H9 (cell line): Measurements from ENCODE around the gene FXYD7. TPM values are rescaled to one million over a fixed set of nuclear protein-coding genes. Genes with fewer than 3 reads are reported as not detected.

Source experiments
- DNase-seq: peaks from one replicate; pipeline ENCODE4 v3.0.0-alpha.2; 2017
- H2AFZ ChIP-seq: one replicate; pipeline ENCODE4 v1.6.1; 2013; ENCODE audit warnings: mild to moderate bottlenecking, low read length, control low read depth, moderate library complexity
- H2AK5ac ChIP-seq: 2 replicates; pipeline ENCODE4 v1.6.1; 2013; ENCODE audit warnings: low read length, control low read depth, mixed read lengths; ENCODE audit not compliant: insufficient read length
- H2BK120ac ChIP-seq: one replicate; pipeline ENCODE4 v1.6.1; 2013; ENCODE audit warnings: low read depth, mild to moderate bottlenecking, low read length, control low read depth, inconsistent platforms; ENCODE audit not compliant: poor library complexity, severe bottlenecking
- H2BK12ac ChIP-seq: 2 replicates; pipeline ENCODE4 v1.6.1; 2013; ENCODE audit warnings: low read length, control low read depth, mixed read lengths, low read depth; ENCODE audit not compliant: insufficient read length
- H2BK15ac ChIP-seq: 2 replicates; pipeline ENCODE4 v1.6.1; 2013; ENCODE audit warnings: low read depth, low read length, control low read depth
- H2BK20ac ChIP-seq: one replicate; pipeline ENCODE4 v1.6.1; 2013; ENCODE audit warnings: low read depth, mild to moderate bottlenecking, low read length, control low read depth, inconsistent platforms; ENCODE audit not compliant: poor library complexity, severe bottlenecking
- H2BK5ac ChIP-seq: 2 replicates; pipeline ENCODE4 v1.6.1; 2013; ENCODE audit warnings: low read length, control low read depth, mixed read lengths; ENCODE audit not compliant: insufficient read length
- H3K14ac ChIP-seq: 2 replicates; pipeline ENCODE4 v1.6.1; 2013; ENCODE audit warnings: low read length, control low read depth; ENCODE audit not compliant: insufficient read depth
- H3K18ac ChIP-seq: 2 replicates; pipeline ENCODE4 v1.6.1; 2013; ENCODE audit warnings: low read depth, mild to moderate bottlenecking, mixed read lengths, low read length, control low read depth; ENCODE audit not compliant: insufficient read length
- H3K23ac ChIP-seq: 2 replicates; pipeline ENCODE4 v1.6.1; 2013; ENCODE audit warnings: low read length, control low read depth, mixed read lengths, low read depth; ENCODE audit not compliant: insufficient read length
- H3K23me2 ChIP-seq: 2 replicates; pipeline ENCODE4 v1.6.1; 2013; ENCODE audit warnings: low read depth, mild to moderate bottlenecking, mixed read lengths, low read length, control low read depth; ENCODE audit not compliant: insufficient read length, poor library complexity, severe bottlenecking
- H3K27ac ChIP-seq: 2 replicates; pipeline ENCODE4 v1.5.1; 2013; ENCODE audit warnings: low read length, control low read depth, mixed read lengths, low read depth; ENCODE audit not compliant: insufficient read length
- H3K27me3 ChIP-seq: 2 replicates; pipeline ENCODE4 v1.6.1; 2013; ENCODE audit warnings: low read length, control low read depth, inconsistent platforms; ENCODE audit not compliant: insufficient read depth
- H3K4ac ChIP-seq: 2 replicates; pipeline ENCODE4 v1.6.1; 2013; ENCODE audit warnings: low read depth, mild to moderate bottlenecking, control low read depth, inconsistent platforms, low read length, moderate library complexity
- H3K4me1 ChIP-seq: 2 replicates; pipeline ENCODE4 v1.6.1; 2013; ENCODE audit warnings: low read length, control low read depth, inconsistent platforms; ENCODE audit not compliant: insufficient read depth
- H3K4me2 ChIP-seq: 2 replicates; pipeline ENCODE4 v1.6.1; 2013; ENCODE audit warnings: low read length, control low read depth, mixed read lengths; ENCODE audit not compliant: insufficient read length, insufficient read depth
- H3K56ac ChIP-seq: 2 replicates; pipeline ENCODE4 v1.6.1; 2013; ENCODE audit warnings: low read depth, mild to moderate bottlenecking, mixed read lengths, low read length, control low read depth; ENCODE audit not compliant: insufficient read length
- H3K79me1 ChIP-seq: 2 replicates; pipeline ENCODE4 v1.6.1; 2013; ENCODE audit warnings: low read depth, mild to moderate bottlenecking, moderate library complexity, low read length, control low read depth, inconsistent platforms; ENCODE audit not compliant: insufficient read depth, poor library complexity, severe bottlenecking
- H3K79me2 ChIP-seq: 2 replicates; pipeline ENCODE4 v1.6.1; 2013; ENCODE audit warnings: low read length, control low read depth, inconsistent platforms; ENCODE audit not compliant: insufficient read depth
- H3K9ac ChIP-seq: 2 replicates; pipeline ENCODE4 v1.6.1; 2013; ENCODE audit warnings: low read length, control low read depth, mixed read lengths; ENCODE audit not compliant: insufficient read length; ENCODE audit errors: extremely low read depth
- H3K9me3 ChIP-seq: one replicate; pipeline ENCODE4 v1.6.1; 2013; ENCODE audit warnings: low read depth, low read length, inconsistent platforms; ENCODE audit not compliant: control insufficient read depth
- H3T11ph ChIP-seq: one replicate; pipeline ENCODE4 v1.6.1; 2013; ENCODE audit warnings: mild to moderate bottlenecking, low read length, control low read depth, inconsistent platforms
- H4K20me1 ChIP-seq: one replicate; pipeline ENCODE4 v1.6.1; 2013; ENCODE audit not compliant: control insufficient read depth, insufficient read length, insufficient read depth
- H4K5ac ChIP-seq: 2 replicates; pipeline ENCODE4 v1.6.1; 2013; ENCODE audit warnings: low read depth, mild to moderate bottlenecking, mixed read lengths, low read length, control low read depth; ENCODE audit not compliant: insufficient read length
- H4K8ac ChIP-seq: replicated peaks from 2 replicates; pipeline ENCODE4 v1.6.1; 2013; ENCODE audit warnings: low read length, control low read depth, mixed read lengths, low read depth; ENCODE audit not compliant: insufficient read length
- H4K91ac ChIP-seq: 2 replicates; pipeline ENCODE4 v1.6.1; 2013; ENCODE audit warnings: low read depth, mild to moderate bottlenecking, moderate library complexity, mixed read lengths, low read length, control low read depth; ENCODE audit not compliant: insufficient read length
- H3K27ac Mint-ChIP-seq, 3 experiments: 2 replicates in 2 of 3; 3 replicates in 1 of 3; pipeline ENCODE4 v1.8.0; 2020 to 2021; ENCODE audit warnings: mixed read lengths in 3 of 3, mild to moderate bottlenecking in 1 of 3, moderate library complexity in 1 of 3
- H3K27me3 Mint-ChIP-seq: 2 replicates; pipeline ENCODE4 v1.8.0; 2021; ENCODE audit warnings: low read depth, mild to moderate bottlenecking, moderate library complexity, mixed read lengths
- H3K36me3 Mint-ChIP-seq, 3 experiments: 2 replicates in 2 of 3; 3 replicates in 1 of 3; pipeline ENCODE4 v1.8.0; 2020 to 2021; ENCODE audit warnings: low read depth in 3 of 3, mixed read lengths in 3 of 3; ENCODE audit not compliant: insufficient read depth in 1 of 3
- H3K4me1 Mint-ChIP-seq, 2 experiments: 2 replicates each; pipeline ENCODE4 v1.8.0; 2020; ENCODE audit warnings: mixed read lengths in 2 of 2
- H3K4me3 Mint-ChIP-seq, 2 experiments: 2 replicates in 1 of 2; 3 replicates in 1 of 2; pipeline ENCODE4 v1.8.0; 2020 to 2021; ENCODE audit warnings: mild to moderate bottlenecking in 2 of 2, mixed read lengths in 2 of 2, moderate library complexity in 1 of 2
- H3K9me3 Mint-ChIP-seq, 2 experiments: 2 replicates in 1 of 2; 3 replicates in 1 of 2; pipeline ENCODE4 v1.8.0; 2020; ENCODE audit warnings: mild to moderate bottlenecking in 2 of 2, mixed read lengths in 2 of 2, moderate library complexity in 1 of 2
- CTCF ChIP-seq: fragments of 200-600 bp; sonication (generic); conservative IDR thresholded peaks from 3 replicates; pipeline ENCODE4 v1.8.0; 2021; ENCODE audit warnings: antibody characterized with exemption, mild to moderate bottlenecking
- WGBS: extraction: QIAGEN DNeasy Blood & Tissue Kit; methylation state at CpG from one replicate; pipeline ENCODE4 v1.1.7; 2013; ENCODE audit warnings: missing lambda C conversion rate, low lambda C conversion rate, mixed read lengths; ENCODE audit not compliant: insufficient read length; ENCODE audit errors: extremely low coverage; 5-methylcytosine and 5-hydroxymethylcytosine counted together
- total RNA-seq: library from RNA; stranded (reverse); gene quantifications from 2 replicates; pipeline ENCODE4 v1.2.1, GENCODE V29; 2021

The FXYD7 gene
- total RNA-seq, 1 experiment from 2014 or later = 9.0 TPM

GRCh38 chr19:35178701-35179100 is 35.6 kb downstream of the FXYD7 start:
- H3K18ac ChIP-seq = no peak overlapping the region
- H3K27ac Mint-ChIP-seq = no peak overlapping the region; a peak in 1 of 7 replicates
- WGBS = no CpG with 5 or more reads among the region's 2 CpGs

More at GRCh38 chr19:35178701-35179100, 35.6 kb downstream of the FXYD7 start:
- Histone ChIP-seq H2AFZ (no peak overlapping the region), H3K79me2 (no peaks in the 10 kb centered on the region), H3K4ac (no peak overlapping the region), H3K4me2 (no peak overlapping the region), H3K23ac (no peak overlapping the region), H3T11ph (no peak overlapping the region), H3K9ac (no peak overlapping the region), H3K23me2 (no peaks in the 10 kb centered on the region), H3K27me3 (no peaks in the 10 kb centered on the region; the same call in 1 of the 2 replicates), H3K79me1 (no peaks in the 10 kb centered on the region), H4K8ac (no peak overlapping the region), H3K27ac (no peak overlapping the region), H2BK5ac (no peak overlapping the region), H4K91ac (no peak overlapping the region), H3K9me3 (no peaks in the 10 kb centered on the region), H3K56ac (no peak overlapping the region), H4K20me1 (no peaks in the 10 kb centered on the region), H2BK20ac (no peak overlapping the region), H2BK120ac (no peak overlapping the region), H3K14ac (no peak overlapping the region), H4K5ac (no peak overlapping the region), H3K4me1 (no peaks in the 10 kb centered on the region), H2BK12ac (no peak overlapping the region), H2AK5ac (no peak overlapping the region), H2BK15ac (no peak overlapping the region)
- no peak for TF ChIP-seq CTCF
- H3K27me3 Mint-ChIP-seq = peaks cover 8% of the 10 kb centered on the region
- H3K9me3 Mint-ChIP-seq = peaks cover 8 to 9% of the 10 kb centered on the region in 2 experiments
- H3K4me1 Mint-ChIP-seq = peaks cover 6 to 8% of the 10 kb centered on the region in 2 experiments
- no peak overlapping the region for H3K4me3 Mint-ChIP-seq
- peaks cover 0 to 5% (median 3%) of the 10 kb centered on the region in 3 experiments; a peak in 3 of 7 replicates for H3K36me3 Mint-ChIP-seq
- DNase-seq = peak; percentile 7
